ENCODE measurements around the gene NR0B2.

DNA sequence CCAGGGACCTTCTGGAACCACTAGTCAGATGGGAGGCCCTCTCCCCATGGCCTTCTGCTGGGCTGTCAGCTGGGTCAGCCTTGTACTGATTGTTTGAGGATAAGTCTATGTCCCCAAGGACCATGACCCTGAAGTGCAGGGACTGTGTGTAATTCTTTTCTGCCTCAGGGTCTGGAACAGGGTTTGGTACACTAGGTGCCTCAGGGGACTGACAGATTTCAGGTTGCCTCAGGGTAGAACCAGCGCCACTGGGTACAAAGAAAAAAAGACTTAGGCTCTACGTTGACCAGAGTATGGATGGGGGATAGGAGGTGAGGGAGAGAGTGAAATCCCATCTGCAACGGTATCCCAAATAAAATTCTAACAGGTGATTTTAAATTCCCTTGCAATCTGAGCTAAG lies 43.5 kb upstream of the NR0B2 start:
- TF ChIP-seq, protein P1, sequence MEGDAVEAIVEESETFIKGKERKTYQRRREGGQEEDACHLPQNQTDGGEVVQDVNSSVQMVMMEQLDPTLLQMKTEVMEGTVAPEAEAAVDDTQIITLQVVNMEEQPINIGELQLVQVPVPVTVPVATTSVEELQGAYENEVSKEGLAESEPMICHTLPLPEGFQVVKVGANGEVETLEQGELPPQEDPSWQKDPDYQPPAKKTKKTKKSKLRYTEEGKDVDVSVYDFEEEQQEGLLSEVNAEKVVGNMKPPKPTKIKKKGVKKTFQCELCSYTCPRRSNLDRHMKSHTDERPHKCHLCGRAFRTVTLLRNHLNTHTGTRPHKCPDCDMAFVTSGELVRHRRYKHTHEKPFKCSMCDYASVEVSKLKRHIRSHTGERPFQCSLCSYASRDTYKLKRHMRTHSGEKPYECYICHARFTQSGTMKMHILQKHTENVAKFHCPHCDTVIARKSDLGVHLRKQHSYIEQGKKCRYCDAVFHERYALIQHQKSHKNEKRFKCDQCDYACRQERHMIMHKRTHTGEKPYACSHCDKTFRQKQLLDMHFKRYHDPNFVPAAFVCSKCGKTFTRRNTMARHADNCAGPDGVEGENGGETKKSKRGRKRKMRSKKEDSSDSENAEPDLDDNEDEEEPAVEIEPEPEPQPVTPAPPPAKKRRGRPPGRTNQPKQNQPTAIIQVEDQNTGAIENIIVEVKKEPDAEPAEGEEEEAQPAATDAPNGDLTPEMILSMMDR (IDR thresholded peaks at IDR 0.05; ENCODE audit: poor library complexity, severe bottlenecking), result no peak
- TF ChIP-seq SMC3 (conservative IDR thresholded peaks at IDR 0.05; ENCODE audit: poor library complexity) (no peak), EZH2 (IDR thresholded peaks at IDR 0.05; ENCODE audit: borderline replicate concordance, insufficient read depth, low read length, poor library complexity, severe bottlenecking) (no peak), EP300 (conservative IDR thresholded peaks at IDR 0.05; ENCODE audit: poor library complexity, severe bottlenecking) (no peak), POLR2AphosphoS5 (IDR thresholded peaks at IDR 0.05) (no peak), TAF1 (IDR thresholded peaks at IDR 0.05; ENCODE audit: low read depth) (no peak), MXI1 (conservative IDR thresholded peaks at IDR 0.05; ENCODE audit: poor library complexity, severe bottlenecking) (no peak), RAD21 (conservative IDR thresholded peaks at IDR 0.05) (no peak)
- TF ChIP-seq, protein P2, sequence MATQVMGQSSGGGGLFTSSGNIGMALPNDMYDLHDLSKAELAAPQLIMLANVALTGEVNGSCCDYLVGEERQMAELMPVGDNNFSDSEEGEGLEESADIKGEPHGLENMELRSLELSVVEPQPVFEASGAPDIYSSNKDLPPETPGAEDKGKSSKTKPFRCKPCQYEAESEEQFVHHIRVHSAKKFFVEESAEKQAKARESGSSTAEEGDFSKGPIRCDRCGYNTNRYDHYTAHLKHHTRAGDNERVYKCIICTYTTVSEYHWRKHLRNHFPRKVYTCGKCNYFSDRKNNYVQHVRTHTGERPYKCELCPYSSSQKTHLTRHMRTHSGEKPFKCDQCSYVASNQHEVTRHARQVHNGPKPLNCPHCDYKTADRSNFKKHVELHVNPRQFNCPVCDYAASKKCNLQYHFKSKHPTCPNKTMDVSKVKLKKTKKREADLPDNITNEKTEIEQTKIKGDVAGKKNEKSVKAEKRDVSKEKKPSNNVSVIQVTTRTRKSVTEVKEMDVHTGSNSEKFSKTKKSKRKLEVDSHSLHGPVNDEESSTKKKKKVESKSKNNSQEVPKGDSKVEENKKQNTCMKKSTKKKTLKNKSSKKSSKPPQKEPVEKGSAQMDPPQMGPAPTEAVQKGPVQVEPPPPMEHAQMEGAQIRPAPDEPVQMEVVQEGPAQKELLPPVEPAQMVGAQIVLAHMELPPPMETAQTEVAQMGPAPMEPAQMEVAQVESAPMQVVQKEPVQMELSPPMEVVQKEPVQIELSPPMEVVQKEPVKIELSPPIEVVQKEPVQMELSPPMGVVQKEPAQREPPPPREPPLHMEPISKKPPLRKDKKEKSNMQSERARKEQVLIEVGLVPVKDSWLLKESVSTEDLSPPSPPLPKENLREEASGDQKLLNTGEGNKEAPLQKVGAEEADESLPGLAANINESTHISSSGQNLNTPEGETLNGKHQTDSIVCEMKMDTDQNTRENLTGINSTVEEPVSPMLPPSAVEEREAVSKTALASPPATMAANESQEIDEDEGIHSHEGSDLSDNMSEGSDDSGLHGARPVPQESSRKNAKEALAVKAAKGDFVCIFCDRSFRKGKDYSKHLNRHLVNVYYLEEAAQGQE (IDR thresholded peaks at IDR 0.05; ENCODE audit: borderline replicate concordance), result no peak
